Right atrium auricular region (tissue), 2 donors: ENCODE results near the gene IL5RA. TPM values are rescaled to one million over a fixed set of nuclear protein-coding genes. Genes with fewer than 3 reads are reported as not detected.

Source experiments
- DNase-seq: peaks from one replicate; pipeline ENCODE4 v3.0.0-alpha.2; 2019; ENCODE audit warnings: low spot score
- H3K27ac ChIP-seq, 2 donors: fragments of 200-600 bp; sonication (generic); 1 replicate in 1 of 2; 2 replicates in 1 of 2; pipeline ENCODE4 v1.5.1; 2016 to 2019
- H3K27me3 ChIP-seq, 2 donors: fragments of 200-600 bp; sonication (generic); one replicate each; pipeline versions ENCODE4 v1.5.1 to v1.6.0; 2017 to 2019
- H3K36me3 ChIP-seq: fragments of 200-600 bp; sonication (generic); one replicate; pipeline ENCODE4 v1.5.1; 2016
- H3K4me1 ChIP-seq, 2 donors: fragments of 200-600 bp; sonication (generic); one replicate each; pipeline versions ENCODE4 v1.5.1 to v1.6.0; 2017 to 2019
- H3K4me3 ChIP-seq, 2 donors: fragments of 200-600 bp; sonication (generic); 1 replicate in 1 of 2; 2 replicates in 1 of 2; pipeline ENCODE4 v1.5.1; 2017 to 2019; ENCODE audit warnings: mild to moderate bottlenecking in 1 of 2, moderate library complexity in 1 of 2
- H3K9me3 ChIP-seq, 2 donors: fragments of 200-600 bp; sonication (generic); one replicate each; pipeline ENCODE4 v1.5.1; 2019
- total RNA-seq, 2 donors: library from RNA; depleted of rRNA; stranded (reverse); fragments of >200 nt; gene quantifications; one replicate each; pipeline ENCODE4 v1.1.0, GENCODE V29; 2016
- TF ChIP-seq, protein P1 (sequence below), 2 donors: fragments of 200-600 bp; sonication (generic); IDR thresholded peaks; one replicate each; pipeline ENCODE4 v1.5.1; 2019; ENCODE audit warnings: antibody characterized with exemption in 2 of 2

IL5RA gene
- total RNA-seq, 2 donors from 2014 or later: 0.51 to 2.6 TPM

DNA sequence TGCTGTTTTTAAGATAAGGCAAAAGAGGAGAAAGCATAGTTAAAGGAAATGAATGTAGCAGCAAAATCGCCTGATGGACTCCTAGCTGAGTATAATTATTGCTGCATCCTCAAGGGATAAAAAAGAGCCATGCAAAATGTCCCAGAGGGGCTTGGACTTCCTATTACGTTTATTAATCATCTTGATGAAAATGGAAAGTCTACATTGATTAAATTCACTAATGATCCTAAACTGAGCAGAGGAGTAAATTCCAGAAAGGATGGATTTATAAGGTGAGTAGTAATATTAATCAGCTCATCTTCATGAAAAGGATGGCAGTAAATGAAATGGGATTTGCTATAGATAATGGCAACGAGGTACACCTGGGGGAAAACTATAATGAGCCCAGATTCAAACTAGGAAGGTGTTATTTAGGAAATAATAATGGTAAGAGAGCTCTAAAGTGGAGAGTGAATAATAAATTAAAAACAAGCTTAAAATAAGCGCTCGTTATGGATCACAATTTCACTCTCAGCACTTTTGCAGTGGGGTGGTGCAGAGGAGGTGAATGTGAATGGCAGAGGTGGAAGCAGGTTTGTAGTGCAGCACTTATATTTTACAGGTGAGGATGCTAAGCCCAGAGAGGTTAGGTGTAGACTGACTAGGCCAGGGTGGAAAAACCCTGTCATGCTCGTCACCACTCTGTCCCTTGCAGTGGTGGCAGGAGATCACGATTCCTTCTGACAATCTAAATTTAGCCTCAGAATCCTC, 22.3 kb downstream of the IL5RA start:
- H3K4me3 ChIP-seq: no peak overlapping the region
- no peaks in the 10 kb centered on the region for H3K36me3 ChIP-seq
- no peaks in the 10 kb centered on the region for H3K4me1 ChIP-seq
- TF ChIP-seq, protein P1, sequence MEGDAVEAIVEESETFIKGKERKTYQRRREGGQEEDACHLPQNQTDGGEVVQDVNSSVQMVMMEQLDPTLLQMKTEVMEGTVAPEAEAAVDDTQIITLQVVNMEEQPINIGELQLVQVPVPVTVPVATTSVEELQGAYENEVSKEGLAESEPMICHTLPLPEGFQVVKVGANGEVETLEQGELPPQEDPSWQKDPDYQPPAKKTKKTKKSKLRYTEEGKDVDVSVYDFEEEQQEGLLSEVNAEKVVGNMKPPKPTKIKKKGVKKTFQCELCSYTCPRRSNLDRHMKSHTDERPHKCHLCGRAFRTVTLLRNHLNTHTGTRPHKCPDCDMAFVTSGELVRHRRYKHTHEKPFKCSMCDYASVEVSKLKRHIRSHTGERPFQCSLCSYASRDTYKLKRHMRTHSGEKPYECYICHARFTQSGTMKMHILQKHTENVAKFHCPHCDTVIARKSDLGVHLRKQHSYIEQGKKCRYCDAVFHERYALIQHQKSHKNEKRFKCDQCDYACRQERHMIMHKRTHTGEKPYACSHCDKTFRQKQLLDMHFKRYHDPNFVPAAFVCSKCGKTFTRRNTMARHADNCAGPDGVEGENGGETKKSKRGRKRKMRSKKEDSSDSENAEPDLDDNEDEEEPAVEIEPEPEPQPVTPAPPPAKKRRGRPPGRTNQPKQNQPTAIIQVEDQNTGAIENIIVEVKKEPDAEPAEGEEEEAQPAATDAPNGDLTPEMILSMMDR (IDR thresholded peaks at IDR 0.05): no peak
- H3K9me3 ChIP-seq: no peaks in the 10 kb centered on the region
- DNase-seq: no peak
- no peak overlapping the region for H3K27ac ChIP-seq
- no peaks in the 10 kb centered on the region for H3K27me3 ChIP-seq

DNA sequence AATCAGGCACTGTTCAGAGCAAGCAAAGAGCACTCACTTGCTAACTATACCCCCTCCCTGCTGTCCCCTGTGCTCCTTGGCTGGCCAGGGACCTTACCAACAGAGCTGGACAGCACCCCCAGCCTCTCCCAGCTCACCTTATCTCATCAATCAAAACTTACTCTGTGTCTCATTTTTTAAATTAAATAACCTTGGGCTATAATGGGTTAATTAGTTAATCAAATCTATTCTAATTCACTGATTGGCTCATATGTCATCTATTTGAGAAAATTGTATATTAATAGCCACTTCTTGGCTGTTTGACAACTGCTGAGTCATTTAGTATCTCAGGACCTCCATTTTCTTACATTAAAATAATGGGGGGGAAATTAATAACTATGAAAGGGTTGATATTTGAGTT, 22.9 kb downstream of the IL5RA start:
- TF ChIP-seq, protein P1 (IDR thresholded peaks at IDR 0.05): no peak
- Histone ChIP-seq H3K27ac (no peak overlapping the region), H3K4me3 (no peak overlapping the region), H3K36me3 (no peaks in the 10 kb centered on the region), H3K27me3 (no peaks in the 10 kb centered on the region), H3K4me1 (no peaks in the 10 kb centered on the region), H3K9me3 (no peaks in the 10 kb centered on the region)
- DNase-seq: no peak

DNA sequence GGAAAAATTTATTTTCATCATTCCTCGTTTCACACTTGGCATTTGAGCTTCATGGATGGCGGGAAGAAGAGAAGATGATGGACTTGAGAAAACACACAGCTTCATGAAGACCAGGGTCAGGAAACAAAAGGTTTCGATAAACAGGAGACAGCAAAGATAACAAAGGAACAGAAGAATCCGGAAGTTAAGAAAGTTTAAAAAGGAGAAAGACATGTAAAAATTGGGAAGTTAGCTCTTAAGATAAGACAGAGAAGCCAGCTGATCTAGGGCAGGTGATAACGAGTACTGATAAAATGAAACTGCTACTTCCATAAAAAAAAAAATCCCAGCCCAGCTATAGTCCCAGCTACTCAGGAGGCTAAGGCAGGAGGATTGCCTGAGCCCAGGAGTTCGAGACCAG, 23.9 kb downstream of the IL5RA start:
- Histone ChIP-seq H3K27me3 (no peaks in the 10 kb centered on the region), H3K9me3 (no peaks in the 10 kb centered on the region), H3K27ac (no peak overlapping the region), H3K36me3 (no peaks in the 10 kb centered on the region), H3K4me1 (no peaks in the 10 kb centered on the region), H3K4me3 (no peak overlapping the region)
- no peak for DNase-seq
- TF ChIP-seq, protein P1 (IDR thresholded peaks at IDR 0.05): no peak

DNA sequence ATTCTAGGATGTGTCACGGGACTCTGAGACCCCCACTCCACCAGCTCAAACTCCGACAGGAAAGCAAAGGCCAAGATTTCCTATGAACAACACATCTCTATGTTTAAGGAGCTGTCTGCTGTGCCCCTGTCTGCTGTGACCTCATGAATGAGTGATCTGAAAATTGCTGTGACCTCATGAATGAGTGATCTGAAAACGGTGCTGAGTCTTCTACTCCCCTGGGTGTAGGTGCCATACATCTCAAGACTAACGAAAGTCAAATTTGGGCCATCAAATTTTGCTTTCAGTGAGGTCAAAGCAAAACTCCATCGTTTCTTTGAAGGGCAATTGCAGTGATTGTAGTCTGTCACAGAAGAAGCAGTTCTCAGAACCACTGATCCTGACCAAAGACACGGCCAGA, 24.4 kb downstream of the IL5RA start:
- Histone ChIP-seq H3K36me3 (no peaks in the 10 kb centered on the region), H3K27me3 (no peaks in the 10 kb centered on the region), H3K4me1 (no peaks in the 10 kb centered on the region), H3K27ac (no peak overlapping the region), H3K9me3 (no peaks in the 10 kb centered on the region), H3K4me3 (no peak overlapping the region)
- TF ChIP-seq, protein P1 (IDR thresholded peaks at IDR 0.05): no peak
- no peak for DNase-seq

DNA sequence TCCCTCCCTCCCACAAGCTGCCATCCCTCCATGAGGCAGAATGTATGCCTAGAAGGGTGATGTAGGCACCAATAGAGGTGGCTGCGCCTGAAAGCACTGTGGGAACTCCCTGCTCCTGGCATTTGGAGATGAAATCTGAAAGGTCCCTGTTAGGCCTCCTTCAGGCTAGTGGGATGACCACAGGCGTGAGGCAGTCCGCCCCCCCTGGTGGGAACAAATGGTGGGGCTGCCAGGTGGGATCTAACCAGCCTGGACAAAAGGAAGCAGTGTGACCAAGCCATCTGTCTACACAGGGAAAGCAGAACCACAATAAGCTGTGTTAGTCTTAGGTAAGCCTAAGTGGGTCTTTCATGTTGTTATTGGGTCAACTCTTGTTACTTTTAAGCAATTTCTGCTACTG, 25.3 kb downstream of the IL5RA start:
- Histone ChIP-seq H3K27ac (no peak overlapping the region), H3K36me3 (no peaks in the 10 kb centered on the region), H3K4me3 (no peak overlapping the region), H3K27me3 (no peaks in the 10 kb centered on the region), H3K4me1 (no peaks in the 10 kb centered on the region), H3K9me3 (no peaks in the 10 kb centered on the region)
- TF ChIP-seq, protein P1 (IDR thresholded peaks at IDR 0.05): no peak
- DNase-seq: no peak
